Thoracic aorta (tissue), 2 donors: Measurements from ENCODE around the gene PHF14. TPM values are rescaled to one million over a fixed set of nuclear protein-coding genes. Genes with fewer than 3 reads are reported as not detected.
"Not testable (repeated sequence)": the region's sequence is repeated elsewhere in the genome, so short reads cannot be mapped to it uniquely, and the experiment has no call there.

Source experiments
- ATAC-seq: fragments of 150-250 bp; one replicate; pipeline ENCODE4 v1.8.0; 2017; ENCODE audit warnings: low read depth; ENCODE audit not compliant: insufficient number of reproducible peaks, low FRiP score
- DNase-seq: peaks from one replicate; pipeline ENCODE4 v3.0.0-alpha.2; 2020; ENCODE audit warnings: low spot score
- H3K27ac ChIP-seq, 2 donors: fragments of 200-600 bp; sonication (generic); 1 replicate in 1 of 2; 2 replicates in 1 of 2; pipeline ENCODE4 v1.5.1; 2016; ENCODE audit warnings: mild to moderate bottlenecking in 2 of 2, moderate library complexity in 2 of 2
- H3K27me3 ChIP-seq: fragments of 200-600 bp; sonication (generic); replicated peaks from 2 replicates; pipeline ENCODE4 v1.6.0; 2016; ENCODE audit warnings: mild to moderate bottlenecking; ENCODE audit not compliant: insufficient read depth
- H3K36me3 ChIP-seq: fragments of 200-600 bp; sonication (generic); one replicate; pipeline ENCODE4 v1.5.1; 2016
- H3K4me1 ChIP-seq, 2 donors: fragments of 200-600 bp; sonication (generic); 1 replicate in 1 of 2; 2 replicates in 1 of 2; pipeline versions ENCODE4 v1.5.1 to v1.6.0; 2016; ENCODE audit warnings: low read depth in 2 of 2, mild to moderate bottlenecking in 1 of 2; ENCODE audit not compliant: control insufficient read depth in 1 of 2
- H3K4me3 ChIP-seq: fragments of 200-600 bp; sonication (generic); 2 replicates; pipeline ENCODE4 v1.5.1; 2016; ENCODE audit warnings: mild to moderate bottlenecking
- H3K9me3 ChIP-seq: fragments of 200-600 bp; sonication (generic); 2 replicates; pipeline ENCODE4 v1.5.1; 2016
- CTCF ChIP-seq: fragments of 200-600 bp; sonication (generic); IDR thresholded peaks from one replicate; pipeline ENCODE4 v1.5.1; 2019; ENCODE audit warnings: antibody characterized with exemption
- total RNA-seq, 2 donors: library from RNA; depleted of rRNA; stranded (reverse); fragments of >200 nt; gene quantifications; one replicate each; pipeline versions ENCODE4 v1.1.0 to v1.2.3, GENCODE V29; 2016

The PHF14 gene
- total RNA-seq, 2 donors from 2014 or later = 26.5 to 46.1 TPM

GRCh38 chr7:10972174-10972573, 1.5 kb upstream of the PHF14 start:
- H3K4me3 ChIP-seq = no peak overlapping the region
- H3K36me3 ChIP-seq = no peaks in the 10 kb centered on the region
- H3K27me3 ChIP-seq = no peaks in the 10 kb centered on the region
- ATAC-seq (no peak), DNase-seq (no peak)
- no peak for TF ChIP-seq CTCF
- H3K9me3 ChIP-seq = no peaks in the 10 kb centered on the region
- no peak overlapping the region for H3K27ac ChIP-seq
- H3K4me1 ChIP-seq = peaks cover 12 to 23% of the 10 kb centered on the region in 2 donors

DNA sequence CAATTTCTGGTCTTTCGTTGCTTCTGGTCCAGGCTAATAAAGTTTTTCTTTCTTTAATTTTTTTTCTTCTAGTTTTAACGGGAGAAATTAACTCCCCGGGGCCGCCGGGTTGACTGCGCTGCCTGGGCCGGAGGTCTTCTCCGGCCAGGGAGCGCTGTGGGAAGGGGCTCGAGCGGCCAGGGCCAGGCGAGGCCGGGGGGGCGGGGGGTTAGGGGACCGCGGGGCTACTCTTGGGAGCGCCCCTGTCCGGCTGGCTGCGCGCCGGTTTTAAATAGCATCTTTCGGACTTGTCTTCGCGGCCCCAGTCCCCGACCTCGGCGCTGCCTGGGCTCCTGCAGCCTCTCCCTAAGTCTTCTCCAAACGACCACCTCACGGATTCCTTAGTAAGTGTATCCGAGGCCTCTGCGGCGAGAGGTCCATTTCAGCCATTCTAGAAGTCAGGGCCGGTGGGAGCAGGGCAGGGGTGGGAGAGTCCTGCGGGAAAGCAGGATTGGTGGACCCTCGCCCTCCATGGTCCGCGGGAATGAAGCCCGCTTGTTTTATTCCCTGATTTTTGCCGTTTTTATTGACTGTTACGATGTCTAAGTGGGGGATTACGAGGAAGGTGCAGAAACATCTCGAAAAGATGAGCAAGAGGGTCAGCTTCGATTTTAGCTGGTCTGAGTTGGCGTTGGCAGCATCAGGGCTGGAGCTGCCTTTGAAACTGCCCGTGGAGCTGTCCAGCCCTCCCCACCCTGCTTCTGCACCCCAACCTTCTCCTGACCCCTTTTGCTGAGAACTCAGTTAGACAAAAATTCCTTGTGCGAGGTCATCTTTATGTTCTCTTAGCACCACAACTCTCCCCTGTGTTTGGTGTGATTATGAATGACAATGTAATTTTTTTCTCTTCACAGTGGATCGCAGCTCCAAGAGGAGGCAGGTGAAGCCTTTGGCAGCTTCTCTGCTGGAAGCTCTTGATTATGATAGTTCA, 555 bp downstream of the PHF14 start:
- peak; percentile 25 for ATAC-seq
- DNase-seq = no peak
- Histone ChIP-seq H3K4me3 (peak overlapping the region; percentile 97), H3K4me1 (peaks cover 12 to 23% of the 10 kb centered on the region in 2 donors), H3K27ac (peak overlapping the region; percentile 70 to 80), H3K27me3 (no peaks in the 10 kb centered on the region), H3K36me3 (no peaks in the 10 kb centered on the region), H3K9me3 (no peaks in the 10 kb centered on the region)
- TF ChIP-seq CTCF = no peak

DNA sequence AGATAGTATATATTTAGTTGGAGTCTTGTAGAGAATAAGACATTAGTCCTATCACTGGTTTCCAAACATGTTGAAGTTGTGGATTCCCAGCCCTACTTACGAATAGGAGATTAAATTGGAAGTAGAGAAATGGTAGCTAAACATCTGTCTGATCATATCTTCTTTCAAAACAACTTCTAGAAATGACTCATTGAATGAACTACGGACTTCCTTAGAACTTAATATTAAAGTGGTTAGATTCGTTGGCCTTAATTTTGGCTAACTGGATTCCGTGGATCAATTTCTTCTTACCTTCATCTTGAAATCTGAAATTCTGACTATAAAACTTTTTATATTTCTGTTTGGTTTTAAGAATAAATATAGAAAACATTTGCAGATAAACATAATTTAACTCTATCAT, 3.4 kb downstream of the PHF14 start:
- no peak for TF ChIP-seq CTCF
- no peak for ATAC-seq

GRCh38 chr7:10981317-10981716, 7.6 kb downstream of the PHF14 start:
- Histone ChIP-seq H3K27ac (no peak overlapping the region), H3K36me3 (no peaks in the 10 kb centered on the region), H3K4me3 (no peak overlapping the region), H3K27me3 (no peaks in the 10 kb centered on the region), H3K4me1 (peaks cover 0 to under 1% of the 10 kb centered on the region in 2 donors), H3K9me3 (no peaks in the 10 kb centered on the region)
- DNase-seq = no peak
- no peak for ATAC-seq
- TF ChIP-seq CTCF = no peak

More for the DNA sequence above, 3.4 kb downstream of the PHF14 start:
- Histone ChIP-seq H3K4me3 (no peak overlapping the region), H3K4me1 (peaks cover 12 to 23% of the 10 kb centered on the region in 2 donors), H3K36me3 (no peaks in the 10 kb centered on the region), H3K27me3 (no peaks in the 10 kb centered on the region), H3K9me3 (no peaks in the 10 kb centered on the region), H3K27ac (no peak overlapping the region)
- DNase-seq = no peak

- H3K4me3 ChIP-seq, H3K4me1 ChIP-seq, H3K27me3 ChIP-seq, H3K9me3 ChIP-seq, ATAC-seq, H3K27ac ChIP-seq, DNase-seq: not testable (repeated sequence)
- H3K36me3 ChIP-seq = peaks cover 10% of the 10 kb centered on the region
Measured at GRCh38 chr7:10990748-10991147, 17.1 kb downstream of the PHF14 start.

DNA sequence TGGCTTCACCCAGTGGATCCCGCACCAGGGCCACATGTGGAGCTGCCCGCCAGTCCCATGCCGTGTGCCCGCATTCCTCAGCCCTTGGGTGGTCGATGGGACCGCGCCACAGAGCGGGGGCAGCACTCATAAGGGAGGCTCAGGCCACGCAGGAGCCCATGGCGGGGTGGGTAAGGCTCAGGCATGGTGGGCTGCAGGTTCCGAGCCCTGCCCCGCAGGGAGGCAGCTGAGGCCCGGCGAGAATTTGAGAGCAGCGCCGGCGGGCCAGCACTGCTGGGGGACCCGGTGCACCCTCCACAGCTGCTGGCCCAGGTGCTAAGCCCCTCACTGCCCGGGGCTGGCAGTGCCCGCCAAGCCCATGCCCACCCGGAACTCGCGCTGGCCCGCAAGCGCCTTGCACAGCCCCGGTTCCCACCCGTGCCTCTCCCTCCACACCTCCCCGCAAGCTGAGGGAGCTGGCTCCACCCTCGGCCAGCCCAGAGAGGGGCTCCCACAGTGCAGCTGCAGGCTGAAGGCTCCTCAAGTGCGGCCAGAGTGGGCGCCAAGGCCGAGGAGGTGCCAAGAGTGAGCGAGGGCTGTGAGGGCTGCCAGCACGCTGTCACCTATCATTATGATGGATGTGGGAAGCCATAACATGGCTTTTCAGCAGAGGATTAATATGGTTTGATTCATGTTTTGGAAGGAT, 22.0 kb downstream of the PHF14 start:
- DNase-seq, H3K9me3 ChIP-seq, H3K27ac ChIP-seq, H3K27me3 ChIP-seq, H3K4me1 ChIP-seq, H3K4me3 ChIP-seq, ATAC-seq: not testable (repeated sequence)
- H3K36me3 ChIP-seq = peaks cover 10% of the 10 kb centered on the region
